Neural progenitor cell (in vitro differentiated cells): ENCODE data around the gene HS2ST1.

Source experiments
- EZH2 ChIP-seq: fragments of 200-600 bp; sonication (generic); IDR thresholded peaks from 2 replicates; pipeline ENCODE4 v1.6.1; 2017; ENCODE audit warnings: antibody characterized with exemption, mild to moderate bottlenecking, moderate library complexity
- TF ChIP-seq, protein P1 (sequence below): fragments of 200-600 bp; sonication (generic); IDR thresholded peaks from 2 replicates; pipeline ENCODE4 v1.5.1; 2017; ENCODE audit warnings: antibody characterized with exemption, mild to moderate bottlenecking

- TF ChIP-seq, protein P1, sequence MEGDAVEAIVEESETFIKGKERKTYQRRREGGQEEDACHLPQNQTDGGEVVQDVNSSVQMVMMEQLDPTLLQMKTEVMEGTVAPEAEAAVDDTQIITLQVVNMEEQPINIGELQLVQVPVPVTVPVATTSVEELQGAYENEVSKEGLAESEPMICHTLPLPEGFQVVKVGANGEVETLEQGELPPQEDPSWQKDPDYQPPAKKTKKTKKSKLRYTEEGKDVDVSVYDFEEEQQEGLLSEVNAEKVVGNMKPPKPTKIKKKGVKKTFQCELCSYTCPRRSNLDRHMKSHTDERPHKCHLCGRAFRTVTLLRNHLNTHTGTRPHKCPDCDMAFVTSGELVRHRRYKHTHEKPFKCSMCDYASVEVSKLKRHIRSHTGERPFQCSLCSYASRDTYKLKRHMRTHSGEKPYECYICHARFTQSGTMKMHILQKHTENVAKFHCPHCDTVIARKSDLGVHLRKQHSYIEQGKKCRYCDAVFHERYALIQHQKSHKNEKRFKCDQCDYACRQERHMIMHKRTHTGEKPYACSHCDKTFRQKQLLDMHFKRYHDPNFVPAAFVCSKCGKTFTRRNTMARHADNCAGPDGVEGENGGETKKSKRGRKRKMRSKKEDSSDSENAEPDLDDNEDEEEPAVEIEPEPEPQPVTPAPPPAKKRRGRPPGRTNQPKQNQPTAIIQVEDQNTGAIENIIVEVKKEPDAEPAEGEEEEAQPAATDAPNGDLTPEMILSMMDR, result no peak
- TF ChIP-seq EZH2, result no peak
Measured at GRCh38 chr1:87086120-87086519, 171.7 kb downstream of the HS2ST1 start.
